Nephron progenitor cell (in vitro differentiated cells): ENCODE results near the gene LMNA.

Source experiments
- DNase-seq: peaks from one replicate; pipeline ENCODE4 v3.0.0; 2021
- H3K27ac Mint-ChIP-seq: 2 replicates; pipeline ENCODE4 v1.8.0; 2021; ENCODE audit warnings: mild to moderate bottlenecking, moderate library complexity, mixed read lengths
- H3K27me3 Mint-ChIP-seq: 2 replicates; pipeline ENCODE4 v1.8.0; 2021; ENCODE audit warnings: mild to moderate bottlenecking, low read depth, mixed read lengths; ENCODE audit not compliant: poor library complexity
- H3K36me3 Mint-ChIP-seq: 2 replicates; pipeline ENCODE4 v1.8.0; 2021; ENCODE audit warnings: low read depth, mixed read lengths
- H3K4me1 Mint-ChIP-seq: 2 replicates; pipeline ENCODE4 v1.8.0; 2021; ENCODE audit warnings: mixed read lengths
- H3K4me3 Mint-ChIP-seq: 2 replicates; pipeline ENCODE4 v1.8.0; 2021; ENCODE audit warnings: mild to moderate bottlenecking, moderate library complexity, mixed read lengths
- H3K9me3 Mint-ChIP-seq: 2 replicates; pipeline ENCODE4 v1.8.0; 2021; ENCODE audit warnings: mild to moderate bottlenecking, moderate library complexity, mixed read lengths
- TF ChIP-seq, protein P1 (sequence below): fragments of 200-600 bp; sonication (generic); IDR thresholded peaks from 2 replicates; pipeline ENCODE4 v1.5.0; 2021; ENCODE audit warnings: antibody characterized with exemption

LMNA gene

DNA sequence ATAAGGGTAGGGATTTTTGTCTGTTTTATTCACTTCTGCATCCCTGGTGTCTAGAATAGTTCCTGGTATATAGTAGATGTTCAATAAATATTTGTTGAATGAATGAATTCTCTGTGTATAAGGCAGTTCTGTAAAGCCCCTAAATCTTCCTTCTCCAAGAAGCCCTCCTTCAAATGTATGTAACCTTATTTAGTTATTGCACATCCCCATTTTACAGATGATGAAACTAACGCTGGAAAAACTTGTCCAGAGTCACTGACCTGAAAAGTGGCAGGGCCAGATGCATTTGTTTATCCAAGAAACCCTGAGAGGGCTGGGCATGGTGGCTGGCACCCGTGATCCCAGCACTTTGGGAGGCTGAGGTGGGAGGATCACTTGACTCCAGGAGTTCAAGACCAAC, 4.3 kb upstream of the LMNA start:
- TF ChIP-seq, protein P1, sequence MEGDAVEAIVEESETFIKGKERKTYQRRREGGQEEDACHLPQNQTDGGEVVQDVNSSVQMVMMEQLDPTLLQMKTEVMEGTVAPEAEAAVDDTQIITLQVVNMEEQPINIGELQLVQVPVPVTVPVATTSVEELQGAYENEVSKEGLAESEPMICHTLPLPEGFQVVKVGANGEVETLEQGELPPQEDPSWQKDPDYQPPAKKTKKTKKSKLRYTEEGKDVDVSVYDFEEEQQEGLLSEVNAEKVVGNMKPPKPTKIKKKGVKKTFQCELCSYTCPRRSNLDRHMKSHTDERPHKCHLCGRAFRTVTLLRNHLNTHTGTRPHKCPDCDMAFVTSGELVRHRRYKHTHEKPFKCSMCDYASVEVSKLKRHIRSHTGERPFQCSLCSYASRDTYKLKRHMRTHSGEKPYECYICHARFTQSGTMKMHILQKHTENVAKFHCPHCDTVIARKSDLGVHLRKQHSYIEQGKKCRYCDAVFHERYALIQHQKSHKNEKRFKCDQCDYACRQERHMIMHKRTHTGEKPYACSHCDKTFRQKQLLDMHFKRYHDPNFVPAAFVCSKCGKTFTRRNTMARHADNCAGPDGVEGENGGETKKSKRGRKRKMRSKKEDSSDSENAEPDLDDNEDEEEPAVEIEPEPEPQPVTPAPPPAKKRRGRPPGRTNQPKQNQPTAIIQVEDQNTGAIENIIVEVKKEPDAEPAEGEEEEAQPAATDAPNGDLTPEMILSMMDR, result no peak
- Mint-ChIP-seq H3K36me3 (peaks cover 13% of the 10 kb centered on the region), H3K4me3 (no peak overlapping the region), H3K27ac (no peak overlapping the region), H3K4me1 (peaks cover 50% of the 10 kb centered on the region), H3K27me3 (peaks cover 34% of the 10 kb centered on the region), H3K9me3 (no peaks in the 10 kb centered on the region)
- no peak for DNase-seq

DNA sequence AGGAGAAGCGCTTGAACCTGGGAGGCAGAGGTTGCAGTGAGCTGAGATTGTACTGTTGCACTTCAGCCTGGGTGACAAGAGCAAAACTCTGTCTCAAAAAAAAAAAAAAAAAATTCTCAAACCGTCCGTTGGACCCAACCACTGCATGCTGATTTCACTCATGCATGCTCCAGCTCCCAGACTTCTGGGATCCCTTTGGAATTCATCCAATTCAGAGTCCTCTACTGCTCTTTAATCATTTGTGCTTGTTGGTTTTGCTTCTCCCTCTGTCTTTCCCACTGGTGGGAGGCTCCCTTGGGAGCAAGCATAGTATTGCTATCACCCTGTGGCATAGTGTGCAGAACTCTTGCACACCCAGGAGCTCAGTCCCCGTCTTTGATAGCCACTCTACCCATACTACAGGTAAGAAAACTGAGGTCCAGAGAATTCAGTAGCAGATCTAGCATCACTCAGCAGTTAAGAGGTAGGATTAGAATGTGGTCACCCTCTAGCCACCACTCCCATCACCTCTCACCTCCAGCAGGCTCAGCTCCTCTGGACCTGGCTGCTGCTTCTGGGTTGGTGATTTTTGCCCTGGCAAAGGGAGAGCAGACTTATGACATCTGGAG, 3.1 kb upstream of the LMNA start:
- Mint-ChIP-seq H3K36me3 (peaks cover 15% of the 10 kb centered on the region), H3K27me3 (peaks cover 35% of the 10 kb centered on the region), H3K27ac (no peak overlapping the region), H3K9me3 (no peaks in the 10 kb centered on the region), H3K4me3 (no peak overlapping the region), H3K4me1 (peaks cover 50% of the 10 kb centered on the region)
- DNase-seq, result no peak
- TF ChIP-seq, protein P1, result no peak

DNA sequence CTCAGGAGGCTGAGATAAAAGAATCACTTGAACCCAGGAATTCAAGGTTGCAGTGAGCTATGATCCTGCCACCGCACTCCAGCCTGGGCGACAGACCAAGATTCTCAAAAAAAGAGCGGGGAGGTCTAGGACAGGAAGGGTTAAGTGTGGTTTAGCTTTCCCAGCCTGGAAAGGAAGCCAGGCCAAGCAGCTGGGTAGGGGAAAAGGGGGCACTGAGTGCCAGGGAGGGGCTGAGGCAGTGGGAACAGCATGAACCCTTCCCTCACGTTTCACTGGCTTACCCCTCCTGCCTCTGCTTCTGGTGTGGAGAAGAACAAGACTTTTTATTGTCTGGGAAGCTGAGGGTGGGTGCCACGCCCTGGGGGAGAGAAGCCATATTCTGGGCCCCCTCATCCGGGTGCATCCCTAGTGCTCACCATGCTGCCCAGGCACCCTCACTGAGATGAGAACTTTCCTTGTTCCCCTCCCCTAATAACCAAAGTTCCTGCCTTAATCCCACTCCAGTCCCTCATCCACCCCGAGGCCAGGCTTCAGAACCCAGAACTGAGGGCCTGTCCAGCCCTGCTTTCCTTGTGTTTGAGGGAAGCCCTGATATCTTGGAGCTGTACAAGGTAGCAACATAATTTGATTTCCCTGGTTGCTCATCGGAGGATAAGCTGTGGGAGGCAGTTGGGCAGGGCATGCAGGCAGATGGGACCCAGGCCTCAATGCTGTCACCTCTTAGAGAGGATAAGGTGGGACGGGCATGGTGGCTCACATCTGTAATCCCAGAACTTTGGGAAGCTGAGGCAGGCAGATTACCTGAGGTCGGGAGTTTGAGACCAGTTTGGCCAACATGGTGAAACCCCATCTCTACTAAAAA, 2.0 kb upstream of the LMNA start:
- peaks cover 32% of the 10 kb centered on the region for H3K27me3 Mint-ChIP-seq
- TF ChIP-seq, protein P1, result no peak
- no peaks in the 10 kb centered on the region for H3K9me3 Mint-ChIP-seq
- peaks cover 15% of the 10 kb centered on the region for H3K36me3 Mint-ChIP-seq
- no peak overlapping the region for H3K27ac Mint-ChIP-seq
- H3K4me1 Mint-ChIP-seq, result peaks cover 42% of the 10 kb centered on the region
- no peak for DNase-seq
- H3K4me3 Mint-ChIP-seq, result no peak overlapping the region

DNA sequence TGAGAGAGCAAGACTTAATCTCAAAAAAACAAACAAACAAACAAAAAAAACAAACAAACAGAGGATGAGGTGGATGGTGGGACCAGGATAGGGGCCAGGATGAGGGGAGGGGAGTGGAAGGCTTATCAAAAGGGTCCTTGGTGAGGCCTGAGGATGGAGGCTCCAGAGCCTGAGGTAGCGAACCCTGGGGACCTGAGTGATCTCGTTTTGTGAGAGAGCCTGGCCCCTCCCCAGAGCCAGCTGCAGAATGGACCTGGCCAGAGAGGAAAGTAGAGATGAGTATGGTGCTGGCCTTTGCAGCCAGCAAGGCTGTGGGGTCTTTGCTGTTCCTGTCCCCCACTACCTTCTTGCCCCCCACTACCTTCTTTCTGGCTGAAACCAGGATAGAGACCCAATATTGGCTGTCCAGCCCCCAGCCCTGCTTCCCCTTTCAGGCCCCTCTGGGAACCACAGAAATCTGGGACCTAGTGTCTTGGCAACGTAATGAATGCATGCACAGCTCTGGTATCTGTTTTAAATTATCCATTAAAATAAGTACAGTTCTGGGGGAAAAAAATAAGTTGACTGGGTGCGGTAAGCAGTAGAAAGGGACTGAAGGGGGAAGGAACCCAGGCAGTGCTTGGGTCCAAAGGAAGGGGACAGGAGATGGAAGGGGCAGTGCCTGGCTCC, 1.1 kb upstream of the LMNA start:
- H3K4me3 Mint-ChIP-seq, result peak overlapping the region; percentile 85
- no peaks in the 10 kb centered on the region for H3K9me3 Mint-ChIP-seq
- peaks cover 43% of the 10 kb centered on the region for H3K4me1 Mint-ChIP-seq
- H3K36me3 Mint-ChIP-seq, result peaks cover 18% of the 10 kb centered on the region
- TF ChIP-seq, protein P1, result no peak
- no peak for DNase-seq
- H3K27me3 Mint-ChIP-seq, result peaks cover 32% of the 10 kb centered on the region
- no peak overlapping the region for H3K27ac Mint-ChIP-seq

DNA sequence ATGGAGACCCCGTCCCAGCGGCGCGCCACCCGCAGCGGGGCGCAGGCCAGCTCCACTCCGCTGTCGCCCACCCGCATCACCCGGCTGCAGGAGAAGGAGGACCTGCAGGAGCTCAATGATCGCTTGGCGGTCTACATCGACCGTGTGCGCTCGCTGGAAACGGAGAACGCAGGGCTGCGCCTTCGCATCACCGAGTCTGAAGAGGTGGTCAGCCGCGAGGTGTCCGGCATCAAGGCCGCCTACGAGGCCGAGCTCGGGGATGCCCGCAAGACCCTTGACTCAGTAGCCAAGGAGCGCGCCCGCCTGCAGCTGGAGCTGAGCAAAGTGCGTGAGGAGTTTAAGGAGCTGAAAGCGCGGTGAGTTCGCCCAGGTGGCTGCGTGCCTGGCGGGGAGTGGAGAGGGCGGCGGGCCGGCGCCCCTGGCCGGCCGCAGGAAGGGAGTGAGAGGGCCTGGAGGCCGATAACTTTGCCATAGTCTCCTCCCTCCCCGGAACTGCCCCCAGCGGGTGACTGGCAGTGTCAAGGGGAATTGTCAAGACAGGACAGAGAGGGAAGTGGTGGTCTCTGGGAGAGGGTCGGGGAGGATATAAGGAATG, 505 bp downstream of the LMNA start:
- DNase-seq, result no peak
- H3K4me3 Mint-ChIP-seq, result peak overlapping the region; percentile 85
- peaks cover 32% of the 10 kb centered on the region for H3K27me3 Mint-ChIP-seq
- H3K9me3 Mint-ChIP-seq, result no peaks in the 10 kb centered on the region
- H3K4me1 Mint-ChIP-seq, result peaks cover 45% of the 10 kb centered on the region
- peaks cover 23% of the 10 kb centered on the region for H3K36me3 Mint-ChIP-seq
- TF ChIP-seq, protein P1, result no peak
- no peak overlapping the region for H3K27ac Mint-ChIP-seq
